ENCODE results near the gene GLT8D1. TPM values are rescaled to one million over a fixed set of nuclear protein-coding genes. Genes with fewer than 3 reads are reported as not detected.

The GLT8D1 gene
- total RNA-seq, 4 donors from 2014 or later = 7.9 to 141 (median 48.9) TPM

GRCh38 chr3:52649461-52650210, 56.0 kb downstream of the GLT8D1 start:
- Histone ChIP-seq H3K36me3 (no peaks in the 10 kb centered on the region), H3K27ac (peak overlapping the region in 1 of 2 donors; percentile 67), H3K27me3 (no peaks in the 10 kb centered on the region), H3K4me1 (no peaks in the 10 kb centered on the region), H3K9me3 (no peaks in the 10 kb centered on the region), H3K4me3 (no peak overlapping the region)
- intact Hi-C loops (cut with DNase I; ENCODE audit: low total_unique reads) = no loop called here
- DNase-seq = no peak
- TF ChIP-seq POLR2A (IDR thresholded peaks at IDR 0.05) (no peak), CTCF (IDR thresholded peaks at IDR 0.05) (no peak)

GRCh38 chr3:52645549-52645948, 60.0 kb downstream of the GLT8D1 start:
- H3K36me3 ChIP-seq = no peaks in the 10 kb centered on the region
- H3K4me1 ChIP-seq = no peaks in the 10 kb centered on the region
- intact Hi-C loops (cut with DNase I; ENCODE audit: low total_unique reads) = no loop called here
- no peaks in the 10 kb centered on the region for H3K27me3 ChIP-seq
- H3K9me3 ChIP-seq = no peaks in the 10 kb centered on the region
- no peak for TF ChIP-seq CTCF (IDR thresholded peaks at IDR 0.05)
- no peak for TF ChIP-seq POLR2A (IDR thresholded peaks at IDR 0.05)
- no peak overlapping the region for H3K27ac ChIP-seq
- H3K4me3 ChIP-seq = no peak overlapping the region
- DNase-seq = no peak

Small RNA genes within 50 kb of the gene (small RNA-seq; reads per million reads assigned to genes)
- gene AC006254.2 (not detected), gene RF00569 (3,163 reads per million, percentile 99 among the genes with 10 or more reads in this experiment), gene RF01183 (not detected), gene SNORD19 (not detected), gene SNORD19B (not detected), gene SNORD69 (1,956 reads per million, percentile 98 among the genes with 10 or more reads in this experiment)

Other genes starting within 250 kb of the GLT8D1 start
- gene STAB1, start 210.5 kb downstream of the GLT8D1 start, total RNA-seq = 100 to 1,000 TPM in 1 of 4 donors, 10 to 100 TPM in 3; 55.3 to 216 (median 78.2) TPM
- gene NT5DC2, start 171.9 kb downstream of the GLT8D1 start, total RNA-seq = 10 to 100 TPM in 3 of 4 donors, 1 to 10 TPM in 1; 9.2 to 67.6 (median 29.3) TPM
- 100 to 1,000 TPM in 1 of 4 donors, 10 to 100 TPM in 2, 1 to 10 TPM in 1; 4.1 to 435 (median 51.9) TPM for gene UQCC5, start 169.2 kb downstream of the GLT8D1 start, total RNA-seq
- gene PBRM1, start 19.9 kb downstream of the GLT8D1 start, total RNA-seq = 100 to 1,000 TPM in 1 of 4 donors, 10 to 100 TPM in 3; 22.5 to 152 (median 56.6) TPM
- gene GNL3, start 19.8 kb downstream of the GLT8D1 start, total RNA-seq = 100 to 1,000 TPM in 1 of 4 donors, 10 to 100 TPM in 3; 29.5 to 108 (median 53.9) TPM
- gene SPCS1, start 315 bp upstream of the GLT8D1 start, total RNA-seq = 10 to 100 TPM in 3 of 4 donors, 1 to 10 TPM in 1; 9.0 to 67.4 (median 59.1) TPM
- 10 to 100 TPM; 16.8 to 48.0 (median 37.7) TPM for gene NEK4, start 65.1 kb upstream of the GLT8D1 start, total RNA-seq
- under 1 TPM in 1 of 4 donors, not detected in 3; 0.18 TPM for gene ITIH1, start 71.8 kb upstream of the GLT8D1 start, total RNA-seq
- 10 to 100 TPM in 1 of 4 donors, 1 to 10 TPM in 2, under 1 TPM in 1; 0.48 to 11.8 (median 5.6) TPM for gene ITIH3, start 89.0 kb upstream of the GLT8D1 start, total RNA-seq
- 1 to 10 TPM in 3 of 4 donors, under 1 TPM in 1; 0.26 to 8.7 (median 6.9) TPM for gene ITIH4, start 124.9 kb upstream of the GLT8D1 start, total RNA-seq
- gene MUSTN1, start 129.2 kb upstream of the GLT8D1 start, total RNA-seq = 10 to 100 TPM in 1 of 4 donors, 1 to 10 TPM in 2, not detected in 1; 1.8 to 35.2 (median 8.7) TPM
- 10 to 100 TPM in 3 of 4 donors, 1 to 10 TPM in 1; 6.7 to 24.1 (median 21.5) TPM for gene STIMATE, start 191.8 kb upstream of the GLT8D1 start, total RNA-seq